Activated T-helper 2 cell treated with anti-CD3 and anti-CD28 coated beads, Interferon-gamma antibody, Interleukin-2, Interleukin-4, amounts not matched to agents 10 μg/mL and 5 μg/mL and 100 μg/mL, durations not matched to agents 14 hours and 24 hours and 36 hours (primary cell): ENCODE data around the gene B4GALT6. TPM values are rescaled to one million over a fixed set of nuclear protein-coding genes. Genes with fewer than 3 reads are reported as not detected.

ENCODE experiments used
- total RNA-seq: library from RNA; stranded (reverse); gene quantifications from 2 replicates; pipeline ENCODE4 v1.2.3, GENCODE V29; 2022

The B4GALT6 gene
- total RNA-seq, 1 donor from 2014 or later, result 4.2 TPM

Other genes with a start within 250 kb of the B4GALT6 start
- not detected in 2 replicates for gene DSG3, start 236.8 kb downstream of the B4GALT6 start, total RNA-seq
- 1.4 and 1.7 TPM in 2 replicates for gene DSG2, start 186.4 kb downstream of the B4GALT6 start, total RNA-seq
- gene TTR, start 92.7 kb downstream of the B4GALT6 start, total RNA-seq, result not detected in 2 replicates
- not detected in 2 replicates for gene SLC25A52, start 76.3 kb upstream of the B4GALT6 start, total RNA-seq